Memory B cell (primary cell): Measurements from ENCODE around the gene ARHGAP24.
A peak's percentile ranks its signal among the peaks of the same experiment; 100 is the strongest.
"Not testable (repeated sequence)": the region's sequence is repeated elsewhere in the genome, so short reads cannot be mapped to it uniquely, and the experiment has no call there.

Source experiments
- ATAC-seq: fragments of 150-1000 bp; cut with Tn5 transposase; 2 replicates; pipeline ENCODE4 v1.10.0; 2021; ENCODE audit warnings: low read depth, mild to moderate bottlenecking, moderate library complexity
- DNase-seq, 2 donors: peaks; one replicate each; pipeline ENCODE4 v3.0.0; 2022; ENCODE audit warnings: low spot score in 2 of 2
- H3K27ac Mint-ChIP-seq: one replicate; pipeline ENCODE4 v1.8.0; 2022; ENCODE audit warnings: mild to moderate bottlenecking, moderate library complexity, mixed read lengths
- H3K27me3 Mint-ChIP-seq: one replicate; pipeline ENCODE4 v1.8.0; 2022; ENCODE audit warnings: mixed read lengths
- H3K36me3 Mint-ChIP-seq: one replicate; pipeline ENCODE4 v1.8.0; 2022; ENCODE audit warnings: mild to moderate bottlenecking, mixed read lengths
- H3K4me1 Mint-ChIP-seq: one replicate; pipeline ENCODE4 v1.8.0; 2022; ENCODE audit warnings: mixed read lengths
- H3K4me3 Mint-ChIP-seq: one replicate; pipeline ENCODE4 v1.8.0; 2022; ENCODE audit warnings: mild to moderate bottlenecking, moderate library complexity, mixed read lengths
- H3K9me3 Mint-ChIP-seq: one replicate; pipeline ENCODE4 v1.8.0; 2022; ENCODE audit warnings: mixed read lengths

ARHGAP24 gene

DNA sequence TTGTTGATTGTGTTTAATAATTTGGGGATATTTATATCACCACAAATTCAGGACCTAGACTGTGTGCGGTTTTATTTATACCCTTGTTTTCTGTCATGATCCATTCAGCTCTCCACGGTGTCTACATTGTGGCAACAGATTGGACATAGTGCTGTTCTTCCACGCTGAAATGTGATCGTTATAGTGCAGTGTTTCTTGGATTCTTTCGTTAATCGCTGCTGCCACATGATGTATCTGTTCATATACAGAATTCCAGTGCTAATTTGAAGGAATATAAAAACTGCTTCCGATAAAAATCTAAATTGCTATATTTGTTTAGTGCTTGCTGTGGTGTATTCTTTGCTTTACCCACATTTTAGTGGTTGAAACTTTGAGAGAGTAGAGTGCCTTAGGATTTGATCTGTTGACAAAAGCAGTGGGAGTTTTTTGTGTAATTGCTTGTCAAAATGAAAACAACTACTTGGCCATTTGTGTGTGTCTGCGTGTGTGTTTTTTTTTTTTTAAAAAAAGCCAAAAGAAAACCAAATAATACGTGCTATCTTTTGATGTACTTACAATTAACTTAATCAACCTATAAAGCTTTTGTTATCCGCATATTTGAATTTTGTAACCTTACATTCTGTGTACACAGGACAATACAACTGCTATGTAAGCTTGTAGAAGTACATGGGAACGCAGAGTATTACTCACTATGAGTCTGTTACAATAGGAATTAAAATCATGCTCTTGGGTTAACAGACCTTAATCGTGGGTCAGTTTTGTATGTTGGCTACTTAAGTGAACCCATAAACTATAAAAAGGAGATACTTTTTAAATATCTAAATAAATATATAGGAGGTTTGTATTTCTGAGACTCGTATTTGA lies 353.3 kb downstream of the ARHGAP24 start:
- peaks cover 6% of the 10 kb centered on the region for H3K36me3 Mint-ChIP-seq
- no peaks in the 10 kb centered on the region for H3K9me3 Mint-ChIP-seq
- H3K27me3 Mint-ChIP-seq, result no peaks in the 10 kb centered on the region
- DNase-seq (no peak), ATAC-seq (no peak)
- H3K4me3 Mint-ChIP-seq, result no peak overlapping the region
- H3K27ac Mint-ChIP-seq, result no peak overlapping the region
- H3K4me1 Mint-ChIP-seq, result peaks cover 40% of the 10 kb centered on the region

DNA sequence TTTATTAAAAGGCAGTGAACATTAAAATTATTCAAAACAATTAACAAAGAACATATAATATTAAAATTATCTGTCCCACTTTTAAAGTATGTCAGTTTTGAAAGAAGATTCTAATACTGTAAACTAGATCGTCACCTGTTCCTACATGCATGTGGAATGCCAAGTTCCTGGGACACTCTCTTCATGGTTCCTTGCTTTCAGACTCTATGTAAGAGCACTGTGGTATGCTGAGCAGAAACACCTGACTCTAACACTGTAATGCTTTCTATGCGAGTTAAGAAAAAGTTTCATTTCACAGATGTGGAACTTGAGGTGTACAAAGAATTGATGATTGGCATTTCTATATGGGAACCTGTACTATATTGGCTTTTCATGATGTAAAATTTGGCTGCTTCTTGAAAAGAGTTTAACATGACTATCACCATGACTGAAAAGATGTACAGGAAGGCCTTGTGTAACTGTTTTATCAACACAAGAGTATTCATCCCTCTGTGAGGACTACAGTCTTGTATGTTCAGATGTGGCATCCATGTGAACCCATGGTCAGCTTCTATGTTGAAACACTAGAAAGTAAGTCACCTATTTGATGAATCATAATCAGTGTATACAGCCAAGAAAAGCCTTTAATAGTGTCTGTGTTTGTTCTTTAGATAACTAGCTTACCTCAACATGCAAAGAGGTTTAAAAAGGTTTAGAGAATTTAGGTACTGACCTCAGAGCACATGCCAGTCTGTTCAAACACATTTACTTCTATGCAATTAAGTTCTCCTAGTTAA lies 354.5 kb downstream of the ARHGAP24 start:
- no peak for ATAC-seq
- Mint-ChIP-seq H3K4me1 (peaks cover 38% of the 10 kb centered on the region), H3K9me3 (no peaks in the 10 kb centered on the region), H3K27me3 (no peaks in the 10 kb centered on the region), H3K4me3 (no peak overlapping the region), H3K27ac (no peak overlapping the region), H3K36me3 (peaks cover 10% of the 10 kb centered on the region)
- no peak for DNase-seq

DNA sequence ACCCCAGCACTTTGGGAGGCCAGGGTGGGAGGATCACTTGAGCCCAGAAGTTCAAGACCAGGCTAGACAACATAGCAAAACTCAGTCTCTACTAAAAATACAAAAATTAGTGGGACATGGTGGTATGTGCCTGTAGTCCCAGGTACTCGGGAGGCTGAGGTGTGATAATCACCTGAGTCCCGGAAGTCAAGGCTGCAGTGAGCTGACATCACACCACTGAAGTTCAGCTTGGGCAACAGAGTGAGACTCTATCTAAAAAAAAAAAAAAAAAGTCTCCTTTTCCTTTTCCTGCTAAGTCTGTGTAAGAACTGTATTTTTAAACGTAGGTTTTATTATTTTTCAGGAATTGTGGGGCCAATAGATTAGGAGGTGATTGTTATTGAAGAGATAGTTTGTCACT lies 356.7 kb downstream of the ARHGAP24 start:
- Mint-ChIP-seq H3K27ac (peak overlapping the region; percentile 82), H3K4me3 (no peak overlapping the region), H3K36me3 (peaks cover 10% of the 10 kb centered on the region), H3K27me3 (no peaks in the 10 kb centered on the region), H3K9me3 (no peaks in the 10 kb centered on the region), H3K4me1 (peaks cover 28% of the 10 kb centered on the region)
- DNase-seq (no peak), ATAC-seq (peak; percentile 58)

DNA sequence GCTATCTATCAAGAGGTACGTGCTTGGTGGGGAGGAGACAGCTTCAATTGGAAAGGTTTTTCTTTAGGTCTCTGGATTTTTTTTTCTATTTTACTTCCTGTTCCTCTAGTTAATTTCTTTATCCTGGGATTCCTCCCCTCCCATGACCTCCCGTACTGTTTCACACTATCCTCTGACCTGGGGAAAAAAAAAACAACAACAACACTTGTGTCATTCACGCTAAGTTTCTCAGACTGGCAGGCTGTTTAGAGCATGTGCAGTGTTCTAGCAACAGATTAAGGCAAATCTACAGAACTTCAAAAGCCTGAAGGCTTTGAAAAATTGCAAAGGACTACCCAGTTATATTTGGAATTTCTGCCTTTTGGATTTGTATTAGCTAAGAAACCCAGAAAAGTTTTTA lies 358.4 kb downstream of the ARHGAP24 start:
- DNase-seq, result no peak

DNA sequence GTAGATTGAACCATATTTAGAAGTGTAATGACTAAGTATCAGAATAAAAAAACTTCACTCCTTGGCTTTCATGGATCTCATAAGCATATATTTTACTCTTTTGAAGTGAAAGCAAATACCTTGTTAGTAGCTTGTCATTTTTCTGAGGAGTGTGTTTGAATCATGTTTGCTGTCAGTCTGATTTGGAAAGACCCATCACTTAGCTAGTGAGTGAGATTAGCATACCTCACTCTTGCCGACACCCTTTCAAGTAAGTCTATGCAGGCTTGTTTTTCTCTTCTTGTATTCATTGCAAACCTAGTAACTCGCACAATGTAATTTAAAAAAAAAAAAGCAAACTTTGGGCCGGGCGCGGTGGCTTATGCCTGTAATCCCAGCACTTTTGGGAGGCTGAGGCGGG lies 360.0 kb downstream of the ARHGAP24 start:
- no peak for DNase-seq
- no peak overlapping the region for H3K4me3 Mint-ChIP-seq
- ATAC-seq, result no peak
- H3K36me3 Mint-ChIP-seq, result peaks cover 15% of the 10 kb centered on the region
- no peaks in the 10 kb centered on the region for H3K27me3 Mint-ChIP-seq
- no peak overlapping the region for H3K27ac Mint-ChIP-seq
- peaks cover 33% of the 10 kb centered on the region for H3K4me1 Mint-ChIP-seq
- H3K9me3 Mint-ChIP-seq, result no peaks in the 10 kb centered on the region

More for the DNA sequence above, 358.4 kb downstream of the ARHGAP24 start:
- H3K9me3 Mint-ChIP-seq, result no peaks in the 10 kb centered on the region
- peaks cover 29% of the 10 kb centered on the region for H3K4me1 Mint-ChIP-seq
- H3K4me3 Mint-ChIP-seq, result no peak overlapping the region
- H3K27ac Mint-ChIP-seq, result peak overlapping the region; percentile 39
- ATAC-seq, result no peak
- no peaks in the 10 kb centered on the region for H3K27me3 Mint-ChIP-seq
- peaks cover 13% of the 10 kb centered on the region for H3K36me3 Mint-ChIP-seq

DNA sequence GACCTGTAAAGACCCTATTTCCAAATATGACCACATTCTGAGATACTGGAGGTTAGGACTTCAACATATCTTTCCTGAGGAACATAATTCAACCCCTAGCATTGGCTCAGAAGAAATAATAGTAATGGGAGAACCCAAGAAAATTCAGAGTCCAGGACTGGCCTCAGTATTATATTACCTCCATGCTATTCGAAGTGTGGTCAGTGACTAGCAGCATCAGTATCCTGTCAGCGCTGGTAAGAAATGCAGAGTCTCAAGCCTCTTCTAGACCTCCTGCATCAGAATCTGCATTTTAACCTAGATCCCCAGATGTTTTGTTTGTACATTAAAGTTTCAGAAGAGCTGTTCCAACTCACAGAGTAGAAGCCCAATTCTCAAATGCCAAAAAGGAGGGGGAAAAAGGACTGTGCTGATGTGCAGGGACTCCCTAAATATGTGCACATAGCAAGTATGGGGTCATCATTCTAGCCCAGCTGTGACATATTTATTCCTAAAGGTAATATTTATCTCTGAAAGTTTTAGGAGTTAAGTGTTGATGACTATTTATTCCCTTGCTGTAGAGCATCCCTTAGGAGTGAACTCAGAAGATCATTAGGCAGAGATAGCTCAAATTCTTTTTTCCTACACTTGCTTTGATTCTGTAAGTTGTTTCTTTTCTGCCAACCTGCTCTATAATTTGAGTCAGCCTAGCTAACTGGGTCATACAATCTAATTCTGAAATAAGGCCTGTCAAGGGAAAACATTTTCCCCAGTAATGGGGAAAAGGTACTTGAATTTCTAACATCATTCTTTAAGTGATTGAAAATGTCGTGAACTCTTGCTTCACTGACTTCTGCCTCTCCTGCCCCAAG lies 361.9 kb downstream of the ARHGAP24 start:
- H3K27ac Mint-ChIP-seq, result peak overlapping the region; percentile 68
- H3K9me3 Mint-ChIP-seq, result no peaks in the 10 kb centered on the region
- H3K4me1 Mint-ChIP-seq, result peaks cover 30% of the 10 kb centered on the region
- no peaks in the 10 kb centered on the region for H3K27me3 Mint-ChIP-seq
- ATAC-seq (no peak), DNase-seq (no peak)
- H3K4me3 Mint-ChIP-seq, result no peak overlapping the region
- peaks cover 11% of the 10 kb centered on the region for H3K36me3 Mint-ChIP-seq

DNA sequence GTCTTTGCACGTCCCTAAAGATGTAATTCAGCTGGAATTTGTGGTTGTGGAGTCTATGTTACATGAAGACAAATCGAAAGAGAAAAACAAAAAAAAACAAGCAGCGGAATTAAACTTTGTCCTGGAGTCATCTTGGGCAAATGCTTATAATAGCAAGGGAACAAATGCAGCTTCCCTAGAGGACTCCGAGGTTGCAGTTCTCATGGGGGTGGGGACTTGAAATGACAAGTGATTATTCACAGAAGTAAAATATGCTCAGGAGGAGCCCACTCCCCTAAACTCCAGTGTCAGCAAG lies 362.4 kb downstream of the ARHGAP24 start:
- no peak for ATAC-seq
- Mint-ChIP-seq H3K27ac (peak overlapping the region; percentile 68), H3K27me3 (no peaks in the 10 kb centered on the region), H3K36me3 (peaks cover 10% of the 10 kb centered on the region), H3K4me1 (peaks cover 31% of the 10 kb centered on the region), H3K9me3 (no peaks in the 10 kb centered on the region), H3K4me3 (no peak overlapping the region)
- DNase-seq, result no peak

DNA sequence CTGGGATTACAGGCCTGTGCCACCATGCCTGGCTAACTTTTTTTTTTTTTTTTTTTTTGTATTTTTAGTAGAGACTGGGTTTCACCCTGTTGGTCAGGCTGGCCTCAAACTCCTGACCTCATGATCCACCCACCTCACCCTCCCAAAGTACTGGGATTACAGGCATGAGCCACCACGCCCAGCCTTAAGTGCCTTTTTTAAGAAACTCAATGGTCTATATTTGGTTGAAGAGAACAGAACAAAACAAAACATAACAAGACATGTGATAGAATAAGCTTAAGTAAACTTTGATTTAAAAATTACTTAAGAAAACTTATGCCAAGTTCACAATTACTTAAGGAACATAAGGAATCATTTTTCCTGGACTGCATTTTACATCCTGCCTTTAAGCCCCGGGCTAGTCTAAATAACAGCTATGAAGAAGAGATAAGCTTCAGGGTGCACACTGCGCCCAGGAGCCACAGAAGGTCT lies 365.1 kb downstream of the ARHGAP24 start:
- H3K4me3 Mint-ChIP-seq, H3K27ac Mint-ChIP-seq, H3K27me3 Mint-ChIP-seq, H3K9me3 Mint-ChIP-seq, ATAC-seq, DNase-seq: not testable (repeated sequence)
- Mint-ChIP-seq H3K36me3 (peaks cover 12% of the 10 kb centered on the region), H3K4me1 (peaks cover 35% of the 10 kb centered on the region)

DNA sequence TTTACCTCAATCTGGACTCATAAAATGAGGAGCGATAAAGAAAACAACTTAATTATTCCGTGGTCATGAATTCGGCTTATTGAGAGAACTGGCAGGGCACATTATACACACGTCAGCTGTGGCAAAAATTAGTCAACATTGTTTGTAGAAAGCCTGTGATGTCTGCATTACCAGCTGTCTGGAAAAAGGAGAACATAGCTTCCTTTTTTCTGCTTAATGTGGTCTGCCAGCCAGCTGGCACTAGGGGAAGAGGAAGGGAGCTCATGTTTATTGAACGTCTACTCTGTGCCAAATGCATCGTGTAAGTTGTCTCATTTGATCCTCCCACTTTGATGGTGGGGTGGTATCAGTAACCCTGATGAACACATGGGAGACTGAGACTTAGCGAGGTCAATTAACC lies 367.6 kb downstream of the ARHGAP24 start:
- DNase-seq, result peak in 1 of 2 donors; percentile 24
- Mint-ChIP-seq H3K27me3 (no peaks in the 10 kb centered on the region), H3K36me3 (peaks cover 19% of the 10 kb centered on the region), H3K9me3 (no peaks in the 10 kb centered on the region), H3K27ac (peak overlapping the region; percentile 87), H3K4me3 (peak overlapping the region; percentile 44), H3K4me1 (peaks cover 24% of the 10 kb centered on the region)
- ATAC-seq, result peak; percentile 97

DNA sequence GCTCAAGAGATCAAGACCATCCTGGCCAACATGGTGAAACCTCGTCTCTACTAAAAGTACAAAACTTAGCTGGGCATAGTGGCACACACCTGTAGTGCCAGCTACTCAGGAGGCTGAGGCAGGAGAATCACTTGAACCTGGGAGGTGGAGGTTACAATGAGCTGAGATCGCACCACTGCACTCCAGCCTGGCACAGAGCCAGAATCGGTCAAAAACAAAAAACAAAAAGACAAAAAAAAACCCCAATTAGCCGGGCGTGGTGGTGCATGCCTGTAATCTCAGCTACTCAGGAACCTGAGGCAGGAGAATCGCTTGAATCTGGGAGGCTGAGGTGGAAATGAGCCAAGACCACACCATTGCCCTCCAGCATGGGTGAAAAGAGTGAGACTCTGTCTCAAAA lies 378.8 kb downstream of the ARHGAP24 start:
- not testable (repeated sequence) for H3K27ac Mint-ChIP-seq, H3K4me3 Mint-ChIP-seq, H3K27me3 Mint-ChIP-seq, DNase-seq, H3K4me1 Mint-ChIP-seq, ATAC-seq, H3K9me3 Mint-ChIP-seq
- H3K36me3 Mint-ChIP-seq, result peaks cover 37% of the 10 kb centered on the region

DNA sequence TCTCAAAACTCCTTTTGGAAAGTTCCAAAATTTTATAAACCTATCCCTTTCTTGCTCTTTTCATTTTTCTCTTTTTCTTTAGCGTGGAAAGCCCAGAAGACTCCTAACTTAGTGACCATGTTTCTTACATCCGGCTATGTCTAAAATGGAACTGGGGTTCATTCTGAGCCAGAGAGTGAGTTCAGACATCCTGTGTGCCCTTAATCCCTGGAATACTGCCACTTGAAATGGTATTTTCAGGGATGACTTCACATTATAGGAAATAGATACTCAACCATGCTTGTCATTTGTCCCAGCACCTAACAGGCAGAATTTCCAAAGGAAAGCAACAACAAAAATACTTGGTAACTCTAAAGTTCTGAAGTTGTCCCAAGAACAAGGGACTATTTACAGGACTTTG lies 379.6 kb downstream of the ARHGAP24 start:
- Mint-ChIP-seq H3K4me1 (peaks cover 9% of the 10 kb centered on the region), H3K9me3 (peaks cover 3% of the 10 kb centered on the region), H3K27ac (peak overlapping the region; percentile 61), H3K4me3 (no peak overlapping the region), H3K27me3 (no peaks in the 10 kb centered on the region), H3K36me3 (peaks cover 34% of the 10 kb centered on the region)
- no peak for DNase-seq
- ATAC-seq, result no peak

DNA sequence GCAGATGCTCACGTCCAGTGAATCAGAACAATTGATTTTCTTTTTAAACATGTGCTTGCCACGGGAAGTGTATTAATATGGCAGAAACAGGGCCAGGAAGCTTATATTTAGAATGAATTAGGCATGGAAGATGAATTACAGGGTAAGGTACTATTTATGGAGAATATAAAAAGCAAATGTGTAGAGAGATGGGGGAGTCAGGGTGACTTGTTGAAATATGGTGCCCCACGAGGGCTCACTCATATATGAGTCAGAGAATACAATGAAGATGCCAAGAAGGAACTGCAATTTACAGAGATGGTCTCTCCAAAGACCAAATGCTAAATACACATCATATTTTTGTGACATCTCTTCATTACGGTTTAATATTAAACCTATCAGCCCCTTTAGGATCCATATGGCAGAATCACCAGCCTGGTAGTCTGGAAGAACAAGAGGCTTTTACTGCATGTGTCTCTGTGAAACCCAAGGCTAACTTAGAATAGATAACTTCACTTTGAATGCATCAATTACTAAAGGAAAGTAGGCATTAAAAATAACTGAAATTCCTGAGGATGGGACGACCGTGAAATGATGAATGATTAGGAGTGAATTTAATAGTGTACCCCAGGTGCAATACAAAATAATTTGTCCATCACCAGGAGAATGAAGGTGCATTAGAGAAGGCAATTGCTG lies 385.3 kb downstream of the ARHGAP24 start:
- H3K27ac Mint-ChIP-seq, result no peak overlapping the region
- peaks cover 3% of the 10 kb centered on the region for H3K9me3 Mint-ChIP-seq
- H3K36me3 Mint-ChIP-seq, result no peaks in the 10 kb centered on the region
- ATAC-seq (no peak), DNase-seq (no peak)
- H3K27me3 Mint-ChIP-seq, result no peaks in the 10 kb centered on the region
- H3K4me3 Mint-ChIP-seq, result no peak overlapping the region
- peaks cover 11% of the 10 kb centered on the region for H3K4me1 Mint-ChIP-seq

DNA sequence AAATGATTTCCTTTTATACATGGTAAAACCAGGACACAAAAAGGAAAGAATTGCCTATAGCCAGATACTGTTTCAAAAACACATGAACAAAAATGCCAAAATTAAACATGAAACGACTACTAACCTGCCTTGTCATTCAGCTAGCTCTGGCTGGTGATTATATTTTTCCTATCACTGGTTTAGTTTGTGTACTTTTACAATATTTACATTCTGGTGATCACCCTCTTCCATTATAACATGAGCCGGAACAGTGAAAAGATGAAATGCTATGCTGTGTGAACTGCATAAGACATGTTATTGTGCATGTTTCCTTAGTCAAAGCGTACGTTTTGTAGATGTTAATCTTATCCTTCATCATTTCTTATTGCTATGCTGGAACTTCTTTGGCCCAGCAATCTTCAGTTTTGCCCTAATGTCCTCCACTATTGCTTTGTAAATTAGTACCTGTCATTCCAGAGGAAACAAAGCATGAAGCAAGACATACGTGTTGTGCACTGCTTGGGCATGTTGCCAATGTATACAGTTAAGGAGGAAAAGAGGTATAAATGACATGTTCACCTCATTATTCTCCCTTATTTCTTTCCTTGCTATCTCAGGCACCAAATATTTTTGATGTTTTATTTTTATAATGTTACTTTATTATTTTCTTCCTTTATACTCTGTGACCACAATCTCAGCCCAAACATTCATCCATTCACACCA lies 386.3 kb downstream of the ARHGAP24 start:
- ATAC-seq, result no peak
- Mint-ChIP-seq H3K4me1 (peaks cover 11% of the 10 kb centered on the region), H3K4me3 (no peak overlapping the region), H3K27ac (no peak overlapping the region), H3K27me3 (no peaks in the 10 kb centered on the region), H3K9me3 (peaks cover 3% of the 10 kb centered on the region), H3K36me3 (no peaks in the 10 kb centered on the region)
- DNase-seq, result no peak
